Neutrophil (primary cell): ENCODE measurements around the gene GTPBP3.

Source experiments
- H3K27ac ChIP-seq: fragments of 200-600 bp; sonication (generic); 2 replicates; pipeline ENCODE4 v1.5.1; 2016; ENCODE audit warnings: mild to moderate bottlenecking, moderate library complexity
- H3K27me3 ChIP-seq: fragments of 200-600 bp; sonication (generic); 2 replicates; pipeline ENCODE4 v1.6.0; 2016; ENCODE audit warnings: mild to moderate bottlenecking
- H3K36me3 ChIP-seq: fragments of 200-600 bp; sonication (generic); 2 replicates; pipeline ENCODE4 v1.5.1; 2017
- H3K4me1 ChIP-seq, 2 experiments: fragments of 200-600 bp in 1 of 2; sonication (generic) in 1 of 2; 1 replicate in 1 of 2; 2 replicates in 1 of 2; pipeline versions ENCODE4 v1.5.1 to v1.6.1; 2013 to 2016; ENCODE audit warnings: low read depth in 1 of 2, low read length in 1 of 2, mild to moderate bottlenecking in 1 of 2, moderate library complexity in 1 of 2; ENCODE audit not compliant: control insufficient read depth in 1 of 2, insufficient read depth in 1 of 2
- H3K4me3 ChIP-seq, 2 experiments: fragments of 200-600 bp in 1 of 2; sonication (generic) in 1 of 2; 1 replicate in 1 of 2; 2 replicates in 1 of 2; pipeline ENCODE4 v1.5.1; 2013 to 2016; ENCODE audit warnings: low read depth in 1 of 2, low read length in 1 of 2, mild to moderate bottlenecking in 1 of 2, moderate library complexity in 1 of 2
- H3K9me3 ChIP-seq: fragments of 200-600 bp; sonication (generic); 2 replicates; pipeline ENCODE4 v1.5.1; 2016
- CTCF ChIP-seq: fragments of 200-600 bp; sonication (generic); IDR thresholded peaks from 2 replicates; pipeline ENCODE4 v1.5.1; 2016; ENCODE audit warnings: antibody characterized with exemption

GTPBP3 gene

GRCh38 chr19:17340871-17341357 is 3.6 kb downstream of the GTPBP3 start:
- no peak overlapping the region for H3K27ac ChIP-seq
- no peak for TF ChIP-seq CTCF
- no peak overlapping the region for H3K4me3 ChIP-seq
- H3K9me3 ChIP-seq = no peaks in the 10 kb centered on the region
- peaks cover 20 to 24% of the 10 kb centered on the region in 2 experiments for H3K4me1 ChIP-seq
- peaks cover 9% of the 10 kb centered on the region for H3K27me3 ChIP-seq
- no peaks in the 10 kb centered on the region for H3K36me3 ChIP-seq

- Histone ChIP-seq H3K27ac (no peak overlapping the region), H3K9me3 (no peaks in the 10 kb centered on the region), H3K36me3 (no peaks in the 10 kb centered on the region), H3K27me3 (peaks cover 10% of the 10 kb centered on the region), H3K4me3 (no peak overlapping the region), H3K4me1 (peaks cover 20 to 22% of the 10 kb centered on the region in 2 experiments)
- no peak for TF ChIP-seq CTCF
Measured at GRCh38 chr19:17341386-17341785, 4.0 kb downstream of the GTPBP3 start.

GRCh38 chr19:17341845-17342244 is 4.5 kb downstream of the GTPBP3 start:
- H3K27me3 ChIP-seq = peaks cover 14% of the 10 kb centered on the region
- no peak for TF ChIP-seq CTCF
- H3K4me1 ChIP-seq = peaks cover 15 to 17% of the 10 kb centered on the region in 2 experiments

GRCh38 chr19:17346109-17346671 is 8.8 kb downstream of the GTPBP3 start:
- Histone ChIP-seq H3K27me3 (peaks cover 48% of the 10 kb centered on the region), H3K36me3 (no peaks in the 10 kb centered on the region), H3K9me3 (no peaks in the 10 kb centered on the region), H3K4me1 (peaks cover 0 to 2% of the 10 kb centered on the region in 2 experiments), H3K4me3 (no peak overlapping the region), H3K27ac (no peak overlapping the region)
- TF ChIP-seq CTCF = peak; percentile 92

More at GRCh38 chr19:17341845-17342244, 4.5 kb downstream of the GTPBP3 start:
- no peak overlapping the region for H3K4me3 ChIP-seq
- H3K36me3 ChIP-seq = no peaks in the 10 kb centered on the region
- no peaks in the 10 kb centered on the region for H3K9me3 ChIP-seq
- H3K27ac ChIP-seq = no peak overlapping the region

GRCh38 chr19:17347361-17347760 is 10.0 kb downstream of the GTPBP3 start:
- Histone ChIP-seq H3K36me3 (no peaks in the 10 kb centered on the region), H3K9me3 (no peaks in the 10 kb centered on the region), H3K4me3 (no peak overlapping the region), H3K4me1 (peaks cover 2 to 4% of the 10 kb centered on the region in 2 experiments), H3K27me3 (peaks cover 60% of the 10 kb centered on the region), H3K27ac (no peak overlapping the region)
- no peak for TF ChIP-seq CTCF
